Tracheal epithelial cell (primary cell): ENCODE results near the gene NPFF. TPM values are rescaled to one million over a fixed set of nuclear protein-coding genes. Genes with fewer than 3 reads are reported as not detected.

Experiments
- total RNA-seq: library from RNA; depleted of rRNA; stranded (reverse); fragments of >200 nt; gene quantifications from 2 replicates; pipeline ENCODE4 v1.2.1, GENCODE V29; 2014

NPFF gene, protein sequence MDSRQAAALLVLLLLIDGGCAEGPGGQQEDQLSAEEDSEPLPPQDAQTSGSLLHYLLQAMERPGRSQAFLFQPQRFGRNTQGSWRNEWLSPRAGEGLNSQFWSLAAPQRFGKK
- total RNA-seq: not detected in 2 replicates

DNA sequence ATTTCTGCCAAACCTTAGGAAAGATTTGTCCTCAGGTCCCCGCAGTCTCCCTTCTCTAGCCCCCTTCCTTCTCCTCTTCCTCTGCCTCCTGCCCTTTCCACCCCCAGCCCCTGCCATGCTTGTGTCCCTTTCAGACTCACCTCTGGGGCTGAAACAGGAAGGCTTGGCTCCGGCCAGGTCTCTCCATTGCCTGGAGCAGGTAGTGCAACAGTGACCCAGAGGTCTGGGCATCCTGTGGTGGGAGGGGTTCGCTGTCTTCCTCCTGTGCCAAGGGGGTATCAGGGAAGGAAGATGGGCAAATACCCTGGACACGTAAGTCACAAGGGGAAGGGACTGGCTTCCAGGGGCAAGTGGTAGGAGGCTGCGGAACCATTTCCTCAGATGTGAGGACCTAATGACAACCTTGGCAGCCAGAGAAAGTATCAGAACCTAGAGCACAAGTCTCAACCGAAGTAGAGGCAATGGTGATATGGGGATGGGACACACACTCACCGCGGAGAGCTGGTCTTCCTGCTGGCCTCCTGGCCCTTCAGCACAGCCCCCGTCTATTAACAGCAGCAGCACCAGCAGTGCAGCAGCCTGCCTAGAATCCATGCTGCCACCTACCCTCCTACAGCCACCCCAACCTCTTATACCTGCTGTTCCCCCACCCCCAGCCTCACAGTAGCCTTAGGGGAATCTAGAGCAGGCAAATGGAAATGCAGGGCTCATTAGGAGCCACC lies at the start of gene NPFF:
TSS of gene NPFF (minus strand) at position 604 of the 722 bp plus-strand sequence. CDS start at position 594, 10 bp downstream.

DNA sequence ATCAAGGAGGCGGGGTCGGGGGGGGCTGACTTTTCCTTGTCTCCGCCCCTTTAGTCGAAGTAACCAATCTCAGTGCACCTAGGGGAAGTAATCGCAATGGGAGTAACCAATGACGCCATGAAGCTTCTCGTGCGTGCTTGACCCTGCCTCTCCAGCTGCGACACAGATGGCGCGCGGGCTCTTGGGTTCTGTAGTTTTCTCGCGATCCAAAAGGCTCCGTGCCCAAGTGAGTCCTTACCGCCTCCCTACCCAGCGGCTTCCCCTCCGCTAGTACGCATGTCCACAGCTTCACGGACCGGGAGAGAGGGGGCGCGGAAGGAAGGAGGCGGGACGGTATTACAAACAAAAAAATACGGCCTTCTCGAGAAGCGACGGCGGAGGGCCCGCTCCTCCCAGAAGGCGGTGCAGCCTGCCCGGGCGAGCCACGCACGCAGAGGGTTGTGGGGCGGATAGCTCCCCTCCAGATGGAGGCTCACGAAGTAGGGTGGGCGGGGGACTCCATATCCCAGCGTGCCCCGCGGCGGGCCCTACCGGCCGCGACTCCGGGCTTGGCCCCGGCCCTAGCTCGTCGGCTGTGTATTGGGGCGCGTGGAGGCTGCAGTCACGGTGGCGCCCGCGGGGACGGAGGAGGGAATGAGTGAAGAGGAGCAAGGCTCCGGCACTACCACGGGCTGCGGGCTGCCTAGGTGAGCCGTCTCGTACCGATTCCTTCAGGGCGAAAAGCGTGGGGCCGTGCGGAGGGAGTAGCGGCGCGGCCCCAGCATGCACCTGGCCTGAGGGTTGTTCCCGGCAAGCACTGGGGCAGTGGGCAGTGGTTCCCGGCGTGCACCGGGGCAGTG lies 6.3 kb downstream of the NPFF start, which contains the start of gene TARBP2:
TSS of gene TARBP2 (plus strand) at position 508 of the 839 bp plus-strand sequence. CDS start at position 634, 126 bp downstream.

DNA sequence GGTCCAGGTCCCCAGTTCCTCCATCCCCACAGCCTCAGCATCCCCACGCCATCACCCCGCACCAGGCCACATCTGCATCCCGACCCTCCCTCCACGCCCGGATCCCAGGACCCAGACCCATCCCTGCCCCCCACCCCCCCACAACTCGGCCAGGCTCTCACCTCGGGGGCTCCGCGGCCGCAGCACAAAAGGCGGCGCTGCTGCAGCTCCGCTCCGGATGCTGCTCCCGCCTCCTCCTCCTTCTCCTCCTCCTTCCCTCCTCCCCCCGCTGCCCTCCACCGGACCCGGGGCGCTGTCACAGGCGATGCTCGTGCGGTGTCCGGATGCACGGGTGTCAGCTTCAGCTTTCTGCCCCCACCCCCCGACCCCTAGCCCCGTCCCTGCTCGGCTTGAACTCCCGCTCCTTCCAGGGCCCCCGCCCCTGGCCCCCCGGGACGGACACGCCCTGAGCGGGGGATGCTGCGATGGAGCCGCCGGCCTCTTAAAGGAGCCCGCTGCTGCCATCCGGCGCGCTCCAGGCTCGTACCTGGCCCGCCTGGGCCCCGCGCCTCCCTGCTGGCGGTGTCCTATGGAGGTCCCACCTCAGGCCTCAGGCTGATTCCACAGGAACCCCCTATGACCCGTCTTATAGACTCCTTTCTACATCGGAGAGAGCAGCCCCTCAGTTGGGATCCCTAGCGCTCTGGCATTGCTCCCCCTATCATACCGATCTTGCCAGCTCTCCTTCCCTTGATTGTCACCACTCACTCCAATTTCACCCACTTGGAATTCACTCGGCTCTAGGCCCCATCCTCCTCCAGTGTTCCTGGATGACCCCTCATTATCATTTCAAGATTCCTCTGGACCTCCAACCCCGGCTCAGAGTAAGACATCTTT lies 7.8 kb downstream of the NPFF start, which contains the start of gene MAP3K12:
TSS of gene MAP3K12 (minus strand) at position 193 of the 876 bp plus-strand sequence. CDS start 12,067 bp downstream, outside the sequence.

Other genes with a start within 250 kb of the NPFF start
- 0.64 and 1.4 TPM in 2 replicates for gene ESPL1, start 239.2 kb downstream of the NPFF start, total RNA-seq
- gene PFDN5, start 211.9 kb downstream of the NPFF start, total RNA-seq: 326 and 408 TPM in 2 replicates
- 34.5 and 43.1 TPM in 2 replicates for gene MYG1, start 207.8 kb downstream of the NPFF start, total RNA-seq
- gene AAAS, start 185.9 kb downstream of the NPFF start, total RNA-seq: 26.2 and 26.7 TPM in 2 replicates
- gene SP7, start 171.1 kb downstream of the NPFF start, total RNA-seq: not detected in 2 replicates
- 19.3 and 34.3 TPM in 2 replicates for gene SP1, start 127.3 kb downstream of the NPFF start, total RNA-seq
- gene AMHR2, start 83.6 kb downstream of the NPFF start, total RNA-seq: not detected in 2 replicates
- 26.7 and 33.9 TPM in 2 replicates for gene PRR13, start 65.8 kb downstream of the NPFF start, total RNA-seq
- 176 and 182 TPM in 2 replicates for gene PCBP2, start 55.4 kb downstream of the NPFF start, total RNA-seq
- 4.7 and 5.3 TPM in 2 replicates for gene MAP3K12, start 8.0 kb downstream of the NPFF start, total RNA-seq
- 37.9 and 39.3 TPM in 2 replicates for gene TARBP2, start 6.2 kb downstream of the NPFF start, total RNA-seq
- gene ATF7, start 118.9 kb upstream of the NPFF start, total RNA-seq: 3.6 and 4.1 TPM in 2 replicates
- 77.6 and 160 TPM in 2 replicates for gene ATP5MC2, start 168.6 kb upstream of the NPFF start, total RNA-seq
- gene CALCOCO1, start 220.0 kb upstream of the NPFF start, total RNA-seq: 44.3 and 52.3 TPM in 2 replicates
- not detected in 2 replicates for gene CISTR, start 244.5 kb upstream of the NPFF start, total RNA-seq